Osteoblast (primary cell): ENCODE measurements around the gene AFAP1. TPM values are rescaled to one million over a fixed set of nuclear protein-coding genes. Genes with fewer than 3 reads are reported as not detected.

Experiments used
- DNase-seq: peaks from one replicate; pipeline ENCODE4 v3.0.0; 2011; ENCODE audit warnings: low spot score, mixed read lengths; ENCODE audit not compliant: insufficient read length; ENCODE audit errors: missing footprints
- H2AFZ ChIP-seq: 2 replicates; pipeline ENCODE4 v1.6.0; 2011; ENCODE audit warnings: mild to moderate bottlenecking, low read length
- H3K27ac ChIP-seq: 2 replicates; pipeline ENCODE4 v1.5.1; 2011; ENCODE audit warnings: mild to moderate bottlenecking, low read depth, low read length, moderate library complexity
- H3K27me3 ChIP-seq: 2 replicates; pipeline ENCODE4 v1.6.0; 2012; ENCODE audit warnings: mild to moderate bottlenecking, control low read depth, inconsistent platforms, low read length, moderate library complexity; ENCODE audit not compliant: insufficient read depth
- H3K36me3 ChIP-seq: 2 replicates; pipeline ENCODE4 v1.5.1; 2011; ENCODE audit warnings: mild to moderate bottlenecking, low read length, control low read depth, moderate library complexity; ENCODE audit not compliant: insufficient read depth
- H3K4me1 ChIP-seq: 2 replicates; pipeline ENCODE4 v1.5.1; 2011; ENCODE audit warnings: mild to moderate bottlenecking, low read length, control low read depth, moderate library complexity; ENCODE audit not compliant: insufficient read depth
- H3K4me2 ChIP-seq: 2 replicates; pipeline ENCODE4 v1.6.0; 2011; ENCODE audit warnings: mild to moderate bottlenecking, low read length; ENCODE audit not compliant: insufficient read depth
- H3K4me3 ChIP-seq: fragments of 200-600 bp; sonication (generic); 3 replicates; pipeline ENCODE4 v1.5.1; 2012; ENCODE audit warnings: mild to moderate bottlenecking, low read length, inconsistent platforms; ENCODE audit not compliant: insufficient read depth
- H3K79me2 ChIP-seq: 2 replicates; pipeline ENCODE4 v1.6.0; 2012; ENCODE audit warnings: mild to moderate bottlenecking, low read length, control low read depth, inconsistent platforms; ENCODE audit not compliant: insufficient read depth
- H3K9me3 ChIP-seq: 2 replicates; pipeline ENCODE4 v1.5.1; 2011; ENCODE audit warnings: low read depth, low read length, control low read depth
- H4K20me1 ChIP-seq: 2 replicates; pipeline ENCODE4 v1.6.0; 2012; ENCODE audit warnings: mild to moderate bottlenecking, low read length, control low read depth; ENCODE audit not compliant: insufficient read depth
- total RNA-seq: library from RNA; depleted of rRNA; stranded (reverse); fragments of >200 nt; gene quantifications from 2 replicates; pipeline ENCODE4 v1.2.3, GENCODE V29; 2012
- TF ChIP-seq, protein P1 (sequence below): IDR thresholded peaks from 2 replicates; pipeline ENCODE4 v1.5.1; 2011; ENCODE audit warnings: mild to moderate bottlenecking, low read depth, low read length, moderate library complexity; ENCODE audit errors: extremely low read depth

Gene AFAP1
- total RNA-seq, 1 donor, result 101 TPM

DNA sequence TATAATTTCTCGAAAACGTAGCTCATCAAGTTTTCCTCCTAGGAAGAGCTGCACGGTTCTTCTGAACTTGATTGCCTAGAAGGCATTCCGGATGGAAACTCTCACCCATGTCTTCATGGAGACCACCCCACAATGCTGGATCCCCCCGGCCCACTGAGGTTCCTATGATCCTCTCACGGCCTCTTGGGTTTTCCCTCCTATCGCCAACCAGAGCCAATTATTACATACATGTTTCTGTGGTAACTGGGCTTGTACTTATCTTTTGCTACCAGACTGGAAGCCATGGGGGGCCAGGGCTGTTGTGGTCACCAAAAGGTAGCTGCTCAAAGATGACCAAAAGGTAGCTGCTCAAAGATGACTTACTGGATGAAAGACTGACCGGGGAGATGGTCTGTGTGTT, 131.5 kb downstream of the AFAP1 start:
- Histone ChIP-seq H3K4me2 (no peak overlapping the region), H3K9me3 (peaks cover 14% of the 10 kb centered on the region), H3K79me2 (peaks cover 90% of the 10 kb centered on the region), H3K4me3 (peak overlapping the region; percentile 10), H3K36me3 (peaks cover 92% of the 10 kb centered on the region), H3K4me1 (peaks cover 45% of the 10 kb centered on the region), H3K27ac (peak overlapping the region; percentile 80), H3K27me3 (no peaks in the 10 kb centered on the region), H2AFZ (no peak overlapping the region), H4K20me1 (peaks cover 7% of the 10 kb centered on the region)
- TF ChIP-seq, protein P1, sequence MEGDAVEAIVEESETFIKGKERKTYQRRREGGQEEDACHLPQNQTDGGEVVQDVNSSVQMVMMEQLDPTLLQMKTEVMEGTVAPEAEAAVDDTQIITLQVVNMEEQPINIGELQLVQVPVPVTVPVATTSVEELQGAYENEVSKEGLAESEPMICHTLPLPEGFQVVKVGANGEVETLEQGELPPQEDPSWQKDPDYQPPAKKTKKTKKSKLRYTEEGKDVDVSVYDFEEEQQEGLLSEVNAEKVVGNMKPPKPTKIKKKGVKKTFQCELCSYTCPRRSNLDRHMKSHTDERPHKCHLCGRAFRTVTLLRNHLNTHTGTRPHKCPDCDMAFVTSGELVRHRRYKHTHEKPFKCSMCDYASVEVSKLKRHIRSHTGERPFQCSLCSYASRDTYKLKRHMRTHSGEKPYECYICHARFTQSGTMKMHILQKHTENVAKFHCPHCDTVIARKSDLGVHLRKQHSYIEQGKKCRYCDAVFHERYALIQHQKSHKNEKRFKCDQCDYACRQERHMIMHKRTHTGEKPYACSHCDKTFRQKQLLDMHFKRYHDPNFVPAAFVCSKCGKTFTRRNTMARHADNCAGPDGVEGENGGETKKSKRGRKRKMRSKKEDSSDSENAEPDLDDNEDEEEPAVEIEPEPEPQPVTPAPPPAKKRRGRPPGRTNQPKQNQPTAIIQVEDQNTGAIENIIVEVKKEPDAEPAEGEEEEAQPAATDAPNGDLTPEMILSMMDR, result no peak
- no peak for DNase-seq

DNA sequence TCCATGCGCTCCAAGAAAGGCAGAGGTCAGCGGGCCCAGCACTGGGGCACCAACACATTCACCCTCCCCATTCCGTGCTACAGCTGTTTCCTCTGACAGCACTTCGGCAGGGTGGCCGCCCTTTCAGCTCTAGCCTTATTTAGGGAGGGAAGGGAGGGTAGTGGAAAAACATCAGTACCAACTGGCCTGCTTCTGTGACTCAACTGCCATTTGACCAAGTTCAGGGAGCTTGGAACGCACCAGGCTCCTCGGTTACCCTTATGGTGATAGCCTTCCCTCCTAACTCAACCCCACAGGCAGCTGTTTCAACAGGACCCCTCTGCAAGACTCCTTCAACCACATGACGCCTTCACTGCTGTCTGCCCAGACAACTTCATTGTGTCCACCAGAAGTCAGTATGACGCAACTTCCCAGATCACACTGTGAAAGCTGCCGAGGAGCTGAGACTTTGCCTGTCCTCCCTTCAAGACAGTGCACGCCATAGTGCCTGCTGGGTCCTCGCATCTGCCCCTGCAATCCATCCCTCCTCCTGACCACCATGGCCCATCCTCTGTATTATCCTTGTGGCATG, 132.2 kb downstream of the AFAP1 start:
- DNase-seq, result no peak
- Histone ChIP-seq H3K9me3 (peaks cover 14% of the 10 kb centered on the region), H3K4me2 (no peak overlapping the region), H2AFZ (no peak overlapping the region), H3K79me2 (peaks cover 85% of the 10 kb centered on the region), H3K27me3 (no peaks in the 10 kb centered on the region), H4K20me1 (peaks cover 4% of the 10 kb centered on the region), H3K36me3 (peaks cover 89% of the 10 kb centered on the region), H3K4me1 (peaks cover 43% of the 10 kb centered on the region), H3K4me3 (no peak overlapping the region), H3K27ac (peak overlapping the region; percentile 80)
- TF ChIP-seq, protein P1, result no peak

DNA sequence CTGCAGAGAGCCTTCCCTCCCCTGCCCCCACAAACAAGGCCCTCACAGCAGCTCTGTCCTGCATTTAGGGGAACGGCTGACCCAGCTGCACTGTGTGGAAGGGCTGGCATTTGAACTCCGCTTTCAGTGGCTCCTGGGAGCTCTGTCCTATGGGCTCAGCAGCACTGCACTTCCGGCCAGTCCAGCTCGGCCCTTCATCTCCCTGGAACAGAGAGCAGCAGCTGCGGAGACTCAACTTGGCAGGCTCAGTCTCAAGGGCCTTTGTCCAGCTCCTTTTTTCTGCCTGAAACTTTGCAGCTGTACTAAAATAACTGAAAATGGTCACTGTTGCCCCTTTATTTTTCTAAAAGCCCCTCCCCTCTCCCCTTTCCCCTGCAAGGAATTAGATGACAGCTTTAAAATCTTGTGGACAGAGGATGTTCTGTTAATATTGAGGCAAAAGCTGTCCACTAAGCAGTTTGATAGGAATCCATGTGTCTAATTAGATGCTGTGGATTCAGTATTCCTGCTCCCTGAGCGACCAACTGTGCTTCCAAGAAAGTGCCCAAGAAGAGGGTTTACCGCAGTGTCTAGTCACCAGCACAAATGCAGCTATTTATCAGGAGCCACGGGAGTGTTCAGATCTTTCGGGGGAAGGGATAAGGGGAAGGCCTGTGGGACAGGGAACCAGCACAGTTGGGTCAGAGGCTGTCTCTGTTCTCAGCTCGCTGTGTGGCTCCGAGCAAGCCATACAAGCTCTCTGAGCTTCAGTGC, 133.1 kb downstream of the AFAP1 start:
- peak; percentile 59 for DNase-seq
- no peak overlapping the region for H3K4me3 ChIP-seq
- TF ChIP-seq, protein P1, result no peak
- peaks cover 4% of the 10 kb centered on the region for H4K20me1 ChIP-seq
- H3K4me1 ChIP-seq, result peaks cover 43% of the 10 kb centered on the region
- peaks cover 14% of the 10 kb centered on the region for H3K9me3 ChIP-seq
- H3K36me3 ChIP-seq, result peaks cover 87% of the 10 kb centered on the region
- H3K27ac ChIP-seq, result peak overlapping the region; percentile 80
- H3K4me2 ChIP-seq, result peak overlapping the region; percentile 34
- H3K27me3 ChIP-seq, result no peaks in the 10 kb centered on the region
- H3K79me2 ChIP-seq, result peaks cover 77% of the 10 kb centered on the region
- no peak overlapping the region for H2AFZ ChIP-seq

DNA sequence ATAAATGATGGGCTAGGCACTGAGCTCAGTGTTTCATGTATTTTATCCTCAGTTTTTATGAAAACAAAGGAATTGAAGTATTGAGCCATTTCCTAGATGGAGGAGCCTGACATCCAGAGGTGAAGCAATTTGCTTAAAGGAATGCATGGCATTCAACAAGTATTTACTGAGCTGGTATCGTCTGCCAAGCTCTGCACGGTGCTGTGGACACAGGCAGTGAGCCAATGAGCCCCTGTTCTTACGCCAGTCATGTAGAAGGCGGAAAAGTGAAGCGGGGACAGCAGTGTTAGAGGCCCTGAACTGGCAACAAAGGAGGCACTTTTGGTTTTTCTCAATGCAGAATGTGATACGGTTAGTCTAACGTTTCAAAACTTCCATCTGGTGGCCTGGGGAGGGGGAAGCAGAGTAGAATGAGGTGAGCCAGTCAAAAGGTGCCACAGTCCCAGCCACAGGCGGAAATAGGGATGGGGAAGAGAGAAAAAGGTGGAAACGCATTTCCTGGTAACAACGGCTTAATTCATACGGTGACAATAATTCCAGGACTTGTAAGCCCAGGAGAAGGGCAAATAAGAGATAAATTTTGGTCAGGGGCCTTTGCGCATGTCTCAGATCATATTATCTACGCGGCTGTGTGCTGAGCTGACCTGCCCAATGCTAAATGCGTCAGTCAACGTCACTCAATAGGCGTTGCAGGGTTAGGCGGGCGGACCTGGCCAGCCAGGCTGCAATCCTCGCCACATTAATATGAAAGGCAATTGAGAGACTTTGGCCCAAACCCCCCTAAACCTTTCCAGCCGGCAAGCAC, 133.9 kb downstream of the AFAP1 start:
- no peak overlapping the region for H3K4me3 ChIP-seq
- TF ChIP-seq, protein P1, result no peak
- H3K36me3 ChIP-seq, result peaks cover 87% of the 10 kb centered on the region
- no peak overlapping the region for H2AFZ ChIP-seq
- H3K4me2 ChIP-seq, result peak overlapping the region; percentile 34
- peak overlapping the region; percentile 80 for H3K27ac ChIP-seq
- no peaks in the 10 kb centered on the region for H3K27me3 ChIP-seq
- H4K20me1 ChIP-seq, result peaks cover 8% of the 10 kb centered on the region
- H3K4me1 ChIP-seq, result peaks cover 43% of the 10 kb centered on the region
- H3K79me2 ChIP-seq, result peaks cover 76% of the 10 kb centered on the region
- H3K9me3 ChIP-seq, result peaks cover 14% of the 10 kb centered on the region
- DNase-seq, result peak; percentile 77
